GM19468 (cell line): ENCODE results near the gene PTPN9.
"Not testable (repeated sequence)": the region's sequence is repeated elsewhere in the genome, so short reads cannot be mapped to it uniquely, and the experiment has no call there.

Experiments
- ATAC-seq: cut with Tn5 transposase; IDR thresholded peaks from one replicate; pipeline ENCODE4 v1.9.1; 2021; ENCODE audit warnings: mild to moderate bottlenecking, moderate library complexity, moderate number of reproducible peaks; ENCODE audit not compliant: unreplicated experiment; ENCODE audit errors: extremely low read depth

Gene PTPN9

GRCh38 chr15:75584121-75584520, 5.0 kb upstream of the PTPN9 start:
- no peak for ATAC-seq

- ATAC-seq: no peak
Measured at GRCh38 chr15:75583701-75584100, 4.6 kb upstream of the PTPN9 start.

GRCh38 chr15:75582943-75583342, 3.8 kb upstream of the PTPN9 start:
- ATAC-seq: not testable (repeated sequence)

DNA sequence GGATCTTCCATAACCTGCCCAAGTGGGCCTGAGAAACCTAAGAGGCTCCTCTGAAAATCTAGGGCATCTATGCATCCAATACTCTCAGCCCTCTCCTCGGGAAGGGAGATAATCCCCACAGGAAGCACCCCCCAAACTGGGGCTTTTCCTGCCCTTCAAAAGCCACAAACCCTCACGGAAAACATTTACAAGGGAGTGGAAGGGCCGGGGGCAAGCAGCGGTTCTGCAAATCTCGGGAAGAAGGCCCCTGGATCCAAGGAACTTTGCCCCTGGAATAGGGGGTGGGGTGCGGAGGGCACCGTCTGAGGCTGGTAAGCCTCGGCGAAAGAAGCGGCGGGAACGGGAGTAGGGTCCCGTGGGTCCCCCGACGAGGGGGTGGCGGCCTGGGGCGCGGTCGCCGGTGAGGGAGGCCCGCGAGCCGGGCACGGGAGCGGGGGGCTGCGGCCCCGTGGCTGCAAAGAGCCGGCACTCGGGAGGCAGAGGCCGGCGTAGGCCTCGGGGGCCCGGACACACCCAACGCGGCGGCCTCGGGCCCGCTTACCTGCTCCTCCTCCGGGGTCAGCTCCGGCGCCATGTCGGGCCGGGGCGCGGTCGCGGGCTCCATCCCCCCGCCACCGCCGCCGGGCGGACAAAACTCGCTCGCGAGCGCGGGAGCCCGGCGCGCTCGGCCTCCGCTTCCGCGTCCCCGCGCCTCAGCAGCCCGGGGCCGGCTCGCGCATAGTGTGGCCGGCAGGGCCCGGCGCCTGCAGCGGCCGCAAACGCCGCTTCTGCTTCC, 755 bp downstream of the PTPN9 start:
- no peak for ATAC-seq

GRCh38 chr15:75577401-75578172, 1.5 kb downstream of the PTPN9 start:
- no peak for ATAC-seq

DNA sequence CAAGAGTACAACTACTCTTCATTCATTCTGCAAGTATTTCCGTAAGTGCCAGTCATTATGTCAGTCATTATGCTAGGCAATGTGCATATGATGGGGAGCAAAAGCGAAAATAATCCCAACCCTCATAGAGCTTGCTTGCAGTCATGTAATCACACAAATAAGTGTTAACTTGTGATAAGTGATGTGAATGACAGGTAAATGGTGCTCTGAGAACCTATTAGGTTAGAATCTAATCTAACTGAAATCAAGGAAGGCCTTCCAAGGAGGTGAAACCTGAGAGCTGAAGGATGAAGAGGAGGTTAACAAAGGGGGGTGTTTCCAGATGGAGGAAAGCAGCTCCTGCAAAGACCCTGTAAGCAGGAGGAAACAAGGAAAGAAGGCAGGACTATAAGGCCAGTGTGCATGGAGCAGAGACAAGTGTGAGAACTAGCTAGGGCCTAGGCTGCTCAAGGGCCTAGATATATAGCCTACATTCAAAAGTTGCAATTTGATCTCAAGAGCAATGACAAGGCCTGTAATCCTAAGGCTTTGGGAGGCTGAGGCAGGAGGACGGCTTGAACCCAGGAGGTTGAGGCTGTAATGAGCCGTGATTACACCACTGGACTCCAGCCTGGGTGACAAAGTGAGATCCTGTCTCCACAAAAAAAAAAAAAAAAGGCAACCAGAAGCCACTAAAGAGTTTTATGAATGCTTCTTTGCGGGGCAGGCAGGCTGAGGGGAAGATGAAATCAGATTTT, 5.3 kb downstream of the PTPN9 start:
- ATAC-seq: no peak

GRCh38 chr15:75570126-75570845, 8.8 kb downstream of the PTPN9 start:
- ATAC-seq: no peak

- no peak for ATAC-seq
Measured at GRCh38 chr15:75565062-75565970, 13.8 kb downstream of the PTPN9 start.

- no peak for ATAC-seq
Measured at GRCh38 chr15:75561888-75562287, 17.2 kb downstream of the PTPN9 start.

- not testable (repeated sequence) for ATAC-seq
Measured at GRCh38 chr15:75559360-75559759, 19.8 kb downstream of the PTPN9 start.

GRCh38 chr15:75558955-75559354, 20.2 kb downstream of the PTPN9 start:
- not testable (repeated sequence) for ATAC-seq

GRCh38 chr15:75554717-75555116, 24.4 kb downstream of the PTPN9 start:
- no peak for ATAC-seq

DNA sequence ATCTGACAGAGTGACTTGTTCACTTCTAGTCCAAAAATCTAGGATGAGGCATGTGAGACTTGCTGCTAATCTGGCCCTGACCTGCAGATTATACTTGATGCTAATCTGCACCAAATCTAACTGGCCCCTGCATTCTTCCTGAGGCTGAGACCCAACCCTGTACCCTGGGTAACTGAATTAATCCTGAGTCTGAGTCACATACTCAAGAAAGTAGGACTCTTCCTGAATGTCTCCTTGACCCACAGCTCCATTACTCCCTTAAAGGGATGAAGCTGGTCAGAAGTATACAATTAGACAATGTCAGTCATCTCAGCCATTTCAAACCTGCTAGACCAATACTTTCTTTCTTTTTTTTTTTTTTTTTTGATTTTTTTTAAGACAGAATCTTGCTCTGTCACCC, 25.5 kb downstream of the PTPN9 start:
- no peak for ATAC-seq

- ATAC-seq: no peak
Measured at GRCh38 chr15:75551091-75551490, 28.0 kb downstream of the PTPN9 start.

GRCh38 chr15:75545064-75545463, 34.1 kb downstream of the PTPN9 start:
- ATAC-seq: no peak

- no peak for ATAC-seq
Measured at GRCh38 chr15:75544359-75544758, 34.8 kb downstream of the PTPN9 start.

- not testable (repeated sequence) for ATAC-seq
Measured at GRCh38 chr15:75542949-75543545, 36.1 kb downstream of the PTPN9 start.

DNA sequence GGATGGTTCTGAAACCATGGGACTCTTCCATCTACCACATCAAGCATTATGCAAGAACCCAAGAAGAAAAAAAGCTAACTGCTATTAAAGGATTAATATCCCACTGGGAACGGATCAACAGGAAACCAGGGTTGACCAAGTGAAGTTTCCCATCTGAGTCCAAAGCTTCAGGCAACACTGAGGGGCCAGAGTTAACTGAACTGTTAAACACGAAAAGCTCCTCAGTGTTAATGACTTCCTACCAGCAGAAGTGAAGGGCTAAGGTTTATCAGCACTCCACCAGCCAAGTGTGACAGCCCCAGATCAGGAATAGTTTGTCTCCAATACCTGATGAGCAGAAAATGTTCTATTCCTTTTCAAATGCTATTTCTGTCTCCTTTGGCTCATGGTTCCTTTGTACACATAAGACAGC, 36.7 kb downstream of the PTPN9 start:
- ATAC-seq: no peak

DNA sequence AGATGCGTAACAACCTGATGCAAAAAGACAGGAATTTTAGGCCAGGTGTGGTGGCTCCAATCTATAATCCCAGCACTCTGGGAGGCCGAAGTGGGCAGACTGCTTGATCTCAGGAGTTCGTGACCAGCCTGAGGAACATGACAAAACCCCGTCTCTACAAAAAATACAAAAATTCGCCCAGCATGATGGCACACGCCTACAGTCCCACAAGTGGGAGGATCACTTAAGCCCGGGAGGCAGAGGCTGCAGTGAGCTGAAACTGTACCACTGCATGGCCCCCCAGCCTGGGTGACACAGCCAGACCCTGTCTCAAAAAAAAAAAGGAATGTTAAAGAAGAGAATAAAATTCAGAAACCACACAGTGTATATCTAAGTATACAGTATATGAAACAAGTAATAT, 40.7 kb downstream of the PTPN9 start:
- ATAC-seq: no peak
